DND-41 (cell line): ENCODE measurements around the gene KRTAP11-1.

ENCODE experiments used
- ATAC-seq: fragments of 200-7000 bp; cut with Tn5 transposase; 3 replicates; pipeline ENCODE4 v1.9.1; 2021; ENCODE audit warnings: low read depth; ENCODE audit not compliant: insufficient read depth
- DNase-seq: peaks from one replicate; pipeline ENCODE4 v3.0.0-alpha.2; 2020
- H2AFZ ChIP-seq: 2 replicates; pipeline ENCODE4 v1.6.0; 2012; ENCODE audit warnings: low read depth, low read length
- H3K27ac ChIP-seq: 2 replicates; pipeline ENCODE4 v1.5.1; 2012; ENCODE audit warnings: low read length, inconsistent platforms
- H3K27me3 ChIP-seq: fragments of 200-600 bp; sonication (generic); 2 replicates; pipeline ENCODE4 v1.6.0; 2012; ENCODE audit warnings: low read length, mild to moderate bottlenecking, inconsistent platforms; ENCODE audit not compliant: insufficient read depth, poor library complexity
- H3K36me3 ChIP-seq: 2 replicates; pipeline ENCODE4 v1.5.1; 2012; ENCODE audit warnings: low read length, inconsistent platforms; ENCODE audit not compliant: insufficient read depth
- H3K4me1 ChIP-seq: 2 replicates; pipeline ENCODE4 v1.5.1; 2012; ENCODE audit warnings: mild to moderate bottlenecking, low read length; ENCODE audit not compliant: insufficient read depth
- H3K4me2 ChIP-seq: 2 replicates; pipeline ENCODE4 v1.6.0; 2012; ENCODE audit warnings: mild to moderate bottlenecking, moderate library complexity, low read length, inconsistent platforms; ENCODE audit not compliant: insufficient read depth
- H3K4me3 ChIP-seq, 2 experiments: fragments of 200-600 bp in 1 of 2; shearing (Covaris generic) in 1 of 2; 2 replicates each; pipeline ENCODE4 v1.5.1; 2012 to 2016; ENCODE audit warnings: inconsistent platforms in 2 of 2, low read length in 2 of 2, mild to moderate bottlenecking in 2 of 2, low read depth in 1 of 2, moderate library complexity in 1 of 2
- H3K79me2 ChIP-seq: 2 replicates; pipeline ENCODE4 v1.6.0; 2012; ENCODE audit warnings: low read length, inconsistent platforms; ENCODE audit not compliant: insufficient read depth
- H3K9ac ChIP-seq: 2 replicates; pipeline ENCODE4 v1.6.0; 2012; ENCODE audit warnings: low read depth, mild to moderate bottlenecking, inconsistent platforms, low read length, moderate library complexity
- H3K9me3 ChIP-seq: 2 replicates; pipeline ENCODE4 v1.5.1; 2012; ENCODE audit warnings: low read length, moderate library complexity, mild to moderate bottlenecking, inconsistent platforms; ENCODE audit not compliant: insufficient read depth, severe bottlenecking
- H4K20me1 ChIP-seq: 2 replicates; pipeline ENCODE4 v1.6.0; 2012; ENCODE audit warnings: low read length; ENCODE audit not compliant: insufficient read depth
- CTCF ChIP-seq: IDR thresholded peaks from 2 replicates; pipeline ENCODE4 v1.5.1; 2012; ENCODE audit warnings: borderline replicate concordance, low read length, moderate library complexity, mild to moderate bottlenecking; ENCODE audit not compliant: poor library complexity, severe bottlenecking; ENCODE audit errors: extremely low read depth
- EZH2 ChIP-seq: IDR thresholded peaks from 3 replicates; pipeline ENCODE4 v1.6.1; 2012; ENCODE audit warnings: borderline replicate concordance, low read depth, mild to moderate bottlenecking, moderate library complexity, low read length, inconsistent platforms; ENCODE audit not compliant: severe bottlenecking

The KRTAP11-1 gene

GRCh38 chr21:30900881-30901280 lies 19.5 kb upstream of the KRTAP11-1 start:
- ATAC-seq (no peak), DNase-seq (no peak)
- Histone ChIP-seq H3K27ac (no peak overlapping the region), H3K4me1 (no peaks in the 10 kb centered on the region), H3K4me3 (no peak overlapping the region), H4K20me1 (no peaks in the 10 kb centered on the region), H2AFZ (no peak overlapping the region), H3K4me2 (no peak overlapping the region), H3K36me3 (no peaks in the 10 kb centered on the region), H3K27me3 (peaks cover 6% of the 10 kb centered on the region), H3K9me3 (no peaks in the 10 kb centered on the region), H3K9ac (no peak overlapping the region), H3K79me2 (no peaks in the 10 kb centered on the region)
- TF ChIP-seq CTCF = no peak
- no peak for TF ChIP-seq EZH2

GRCh38 chr21:30882866-30883597 lies 1.7 kb upstream of the KRTAP11-1 start:
- Histone ChIP-seq H3K27me3 (peaks cover 5% of the 10 kb centered on the region), H3K27ac (no peak overlapping the region), H3K4me2 (no peak overlapping the region), H3K79me2 (no peaks in the 10 kb centered on the region), H2AFZ (no peak overlapping the region), H3K9ac (no peak overlapping the region), H3K4me3 (no peak overlapping the region), H4K20me1 (no peaks in the 10 kb centered on the region), H3K36me3 (no peaks in the 10 kb centered on the region), H3K4me1 (no peaks in the 10 kb centered on the region), H3K9me3 (no peaks in the 10 kb centered on the region)
- ATAC-seq (no peak), DNase-seq (no peak)
- TF ChIP-seq EZH2 = no peak
- no peak for TF ChIP-seq CTCF

- H3K27ac ChIP-seq = no peak overlapping the region
- H4K20me1 ChIP-seq = no peaks in the 10 kb centered on the region
- no peak for TF ChIP-seq EZH2
- TF ChIP-seq CTCF = no peak
- H3K36me3 ChIP-seq = no peaks in the 10 kb centered on the region
- no peaks in the 10 kb centered on the region for H3K9me3 ChIP-seq
- ATAC-seq = no peak
- no peak overlapping the region for H3K4me2 ChIP-seq
- H3K4me3 ChIP-seq = no peak overlapping the region
- no peaks in the 10 kb centered on the region for H3K4me1 ChIP-seq
- H3K9ac ChIP-seq = no peak overlapping the region
- H3K79me2 ChIP-seq = no peaks in the 10 kb centered on the region
- peaks cover 5% of the 10 kb centered on the region for H3K27me3 ChIP-seq
- DNase-seq = no peak
- H2AFZ ChIP-seq = no peak overlapping the region
These were observed 466 bp downstream of the KRTAP11-1 start for GRCh38 chr21:30880914-30881313.

- H3K36me3 ChIP-seq = no peaks in the 10 kb centered on the region
- H3K79me2 ChIP-seq = no peaks in the 10 kb centered on the region
- H3K4me2 ChIP-seq = no peak overlapping the region
- no peak overlapping the region for H3K27ac ChIP-seq
- no peak overlapping the region for H3K4me3 ChIP-seq
- H3K27me3 ChIP-seq = no peaks in the 10 kb centered on the region
- no peak for DNase-seq
- no peak for ATAC-seq
- H3K4me1 ChIP-seq = no peaks in the 10 kb centered on the region
- TF ChIP-seq CTCF (no peak), EZH2 (no peak)
- H3K9me3 ChIP-seq = no peaks in the 10 kb centered on the region
- no peaks in the 10 kb centered on the region for H4K20me1 ChIP-seq
- no peak overlapping the region for H3K9ac ChIP-seq
- no peak overlapping the region for H2AFZ ChIP-seq
These were observed 6.9 kb downstream of the KRTAP11-1 start for GRCh38 chr21:30874526-30874925.
